Measurements from ENCODE around the gene IL24.
"Not testable (repeated sequence)": the region's sequence is repeated elsewhere in the genome, so short reads cannot be mapped to it uniquely, and the experiment has no call there.

IL24 gene, protein sequence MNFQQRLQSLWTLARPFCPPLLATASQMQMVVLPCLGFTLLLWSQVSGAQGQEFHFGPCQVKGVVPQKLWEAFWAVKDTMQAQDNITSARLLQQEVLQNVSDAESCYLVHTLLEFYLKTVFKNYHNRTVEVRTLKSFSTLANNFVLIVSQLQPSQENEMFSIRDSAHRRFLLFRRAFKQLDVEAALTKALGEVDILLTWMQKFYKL

DNA sequence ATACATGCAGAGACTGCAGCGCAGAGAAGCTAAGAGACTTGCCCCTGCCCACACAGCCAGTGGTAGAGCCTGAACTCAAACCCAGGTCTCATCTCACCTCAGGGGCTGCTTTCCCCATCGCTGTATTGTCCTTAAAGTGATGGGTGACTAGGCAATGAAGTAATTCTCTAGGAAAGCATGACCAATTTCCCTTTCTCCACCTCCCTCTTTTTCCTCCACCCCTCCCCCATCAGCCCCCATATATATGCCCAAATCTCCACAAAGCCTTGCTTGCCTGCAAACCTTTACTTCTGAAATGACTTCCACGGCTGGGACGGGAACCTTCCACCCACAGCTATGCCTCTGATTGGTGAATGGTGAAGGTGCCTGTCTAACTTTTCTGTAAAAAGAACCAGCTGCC is at the start of gene IL24:
Gene IL24, plus strand, starts transcription at position 269 of the 400 bp plus-strand sequence. CDS start 390 bp downstream, outside the sequence.
- no peak for DNase-seq

DNA sequence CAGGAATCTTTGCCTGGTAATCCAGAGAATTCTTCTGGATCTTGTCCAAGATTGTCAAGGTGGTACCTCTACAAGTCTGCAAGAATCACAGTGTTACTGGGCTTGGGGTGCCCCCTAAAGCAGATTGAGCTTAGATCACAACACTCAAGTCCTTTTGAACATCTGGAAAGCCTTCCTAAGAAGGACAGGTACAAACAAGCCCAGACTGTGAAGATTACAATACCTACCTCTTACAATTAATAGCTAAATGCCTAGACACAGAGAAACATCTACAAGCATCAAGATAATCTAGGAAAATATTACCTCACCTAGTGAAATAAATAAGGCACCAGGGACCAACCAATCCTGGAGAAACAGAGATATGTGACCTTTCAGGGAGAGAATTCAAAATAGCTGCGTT is 49.3 kb upstream of the IL24 start:
- DNase-seq, result no peak

DNA sequence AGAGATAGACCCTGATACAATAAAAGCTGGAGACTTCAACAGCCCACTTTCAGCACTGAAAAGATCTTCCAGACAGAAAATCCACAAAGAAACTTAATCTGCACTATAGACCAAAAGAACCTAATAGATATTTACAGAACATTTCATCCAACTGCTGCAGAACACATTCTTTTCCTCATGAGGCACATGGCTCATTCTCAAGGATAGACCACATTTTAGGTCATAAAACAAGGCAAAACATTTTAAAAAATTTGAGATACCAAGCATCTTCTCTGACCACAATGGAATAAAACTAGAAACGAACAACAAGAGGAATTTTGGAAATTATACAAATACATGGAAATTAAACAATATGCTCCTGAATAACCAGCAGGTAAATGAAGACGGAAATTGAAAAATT is 46.8 kb upstream of the IL24 start:
- no peak for DNase-seq

DNA sequence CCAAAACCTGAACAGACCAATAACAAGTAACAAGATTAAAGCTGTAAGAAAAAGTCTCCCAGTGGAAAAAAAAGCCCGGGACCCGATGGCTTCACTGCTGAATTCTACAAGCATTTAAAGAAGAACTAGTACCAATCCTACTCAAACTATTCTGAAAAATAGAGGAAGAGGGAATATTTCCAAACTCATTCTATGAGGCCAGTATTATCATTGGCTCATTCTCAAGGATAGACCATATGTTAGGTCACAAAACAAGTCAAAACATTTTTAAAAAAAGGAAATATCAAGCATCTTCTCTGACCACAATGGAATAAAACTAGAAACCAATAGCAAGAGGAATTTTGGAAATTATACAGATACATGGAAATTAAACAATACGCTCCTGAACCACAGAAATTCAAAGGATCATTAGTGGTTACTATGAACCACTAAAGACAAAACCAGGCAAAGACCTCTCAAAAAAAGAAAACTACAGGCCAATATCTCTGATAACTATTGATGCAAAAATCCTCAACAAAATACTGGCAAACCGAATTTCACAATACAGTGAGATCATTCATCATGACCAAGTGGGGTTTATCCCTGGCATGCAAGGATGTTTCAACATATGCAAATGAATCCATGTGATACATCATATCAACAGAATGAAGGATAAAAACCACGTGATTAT is 45.8 kb upstream of the IL24 start:
- DNase-seq, result no peak

DNA sequence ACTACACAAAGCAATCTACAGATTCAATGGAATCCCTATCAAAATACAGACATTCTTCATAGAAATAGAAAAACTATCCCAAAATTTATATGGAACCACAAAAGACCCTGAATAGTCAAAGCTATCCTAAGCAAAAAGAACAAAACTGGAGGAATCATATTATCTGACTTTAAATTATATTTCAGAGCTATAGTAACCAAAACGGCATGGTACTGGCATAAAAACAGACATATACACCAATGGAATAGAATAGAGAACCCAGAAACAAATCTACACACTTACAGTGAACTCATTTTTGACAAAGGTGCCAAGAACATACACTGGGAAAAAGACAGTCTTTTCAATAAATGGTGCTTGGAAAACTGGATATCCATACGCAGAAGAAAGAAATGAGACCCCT is 44.6 kb upstream of the IL24 start:
- DNase-seq, result not testable (repeated sequence)

DNA sequence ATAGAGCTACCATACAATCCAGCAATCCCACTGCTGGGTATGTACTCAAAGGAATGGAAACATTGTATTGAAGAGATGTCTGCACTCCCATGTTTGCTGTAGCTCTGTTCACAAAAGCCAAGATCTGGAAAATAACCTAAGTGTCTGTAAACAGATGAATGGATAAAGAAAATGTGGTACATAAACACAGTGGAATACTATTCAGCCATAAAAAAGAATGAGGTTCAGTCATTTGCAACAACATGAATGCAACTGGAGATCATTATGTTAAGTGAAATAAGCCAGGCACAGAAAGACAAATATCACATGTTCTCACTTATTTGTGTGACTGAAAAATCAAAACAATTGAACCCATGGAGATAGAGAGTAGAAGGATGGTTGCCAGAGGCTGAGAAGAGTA is 43.5 kb upstream of the IL24 start:
- not testable (repeated sequence) for DNase-seq

DNA sequence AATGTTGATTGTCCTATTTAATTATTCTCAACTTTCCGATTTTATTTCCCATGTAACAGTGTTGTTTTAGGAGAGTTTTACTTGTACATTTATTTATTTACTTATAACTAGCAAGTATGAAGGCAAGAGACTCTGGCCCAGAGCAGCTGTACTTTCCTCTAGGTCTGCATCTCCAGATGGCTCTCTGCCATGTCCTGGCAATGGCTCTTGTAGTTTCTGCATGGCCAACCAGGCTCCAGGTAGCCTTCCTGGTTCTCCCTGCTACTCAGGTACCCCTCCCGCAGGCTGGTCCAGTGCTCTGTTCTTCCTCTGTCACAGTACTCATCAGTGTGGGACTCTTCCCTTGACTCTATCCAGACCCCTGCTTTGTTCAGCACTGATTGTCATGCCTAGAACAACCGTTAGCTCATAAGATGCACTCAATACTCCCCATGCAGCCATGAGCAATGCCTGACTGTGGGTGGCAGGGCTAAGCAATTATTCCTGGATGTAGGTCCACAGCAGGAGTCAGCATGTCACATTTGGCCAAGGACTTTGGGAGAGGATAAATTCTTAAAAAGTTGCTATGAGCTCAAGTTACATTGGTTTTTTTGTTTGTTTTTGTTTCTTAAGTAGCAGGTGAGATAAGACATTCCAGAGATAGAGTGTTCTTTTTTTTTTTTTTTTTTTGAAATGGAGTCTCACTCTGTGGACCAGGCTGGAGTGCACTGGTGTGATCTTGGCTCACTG is 42.7 kb upstream of the IL24 start:
- no peak for DNase-seq

DNA sequence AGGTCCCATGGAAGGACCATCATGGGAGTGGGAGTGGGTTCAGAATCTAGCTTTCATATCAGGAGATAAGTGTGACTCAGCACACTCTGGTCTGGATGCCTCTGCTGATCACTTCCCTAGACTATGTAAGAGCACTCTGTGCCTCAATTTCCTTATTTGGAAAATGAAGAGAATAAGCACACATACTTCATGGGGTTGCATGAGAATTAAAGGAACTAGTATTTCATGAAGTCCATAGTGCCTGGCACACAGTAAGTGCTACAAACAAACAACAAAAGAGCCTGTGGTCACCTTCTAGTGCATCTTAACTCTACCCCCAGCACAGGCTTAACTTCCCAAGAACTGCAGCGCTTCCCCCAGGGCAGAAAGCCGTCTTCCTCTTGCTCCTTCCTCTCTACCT is 41.4 kb upstream of the IL24 start:
- no peak for DNase-seq

DNA sequence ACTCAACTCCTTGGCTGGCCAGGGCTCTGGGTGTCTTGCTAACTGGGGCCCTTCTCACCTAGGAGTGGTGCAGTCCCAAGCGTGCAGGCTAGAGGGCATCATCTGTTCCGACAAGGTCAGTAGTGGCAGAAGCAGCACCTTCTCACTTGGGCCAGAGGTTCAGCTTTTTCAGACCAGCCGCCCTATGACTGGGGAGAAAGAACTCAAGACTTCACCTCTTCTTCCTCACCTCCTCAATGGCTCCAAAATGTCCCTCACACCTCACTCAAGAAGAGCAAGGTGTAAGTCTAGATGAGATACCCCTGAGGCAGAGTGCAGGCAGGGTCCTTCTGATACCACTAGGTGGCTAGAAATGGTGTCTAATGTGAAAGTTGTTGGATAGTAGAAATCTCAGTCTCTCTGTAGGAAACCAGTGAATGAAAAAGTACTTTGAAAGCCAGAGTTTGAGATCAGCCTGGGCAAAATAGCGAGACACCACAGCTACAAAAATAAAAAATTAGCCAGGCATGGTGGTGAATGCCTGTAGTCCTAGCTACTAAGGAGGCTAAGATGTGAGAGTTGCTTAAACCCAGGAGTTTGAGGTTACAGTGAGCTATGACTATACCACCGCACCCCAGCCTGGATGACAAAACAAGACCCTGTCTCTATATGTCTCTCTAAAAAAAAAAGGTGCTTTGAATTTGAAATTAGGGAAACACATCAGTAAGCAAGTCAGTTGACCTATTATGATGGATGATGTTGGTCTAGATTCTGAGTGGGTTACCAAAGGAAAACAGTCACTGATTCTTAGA is 40.4 kb upstream of the IL24 start:
- DNase-seq, result no peak

DNA sequence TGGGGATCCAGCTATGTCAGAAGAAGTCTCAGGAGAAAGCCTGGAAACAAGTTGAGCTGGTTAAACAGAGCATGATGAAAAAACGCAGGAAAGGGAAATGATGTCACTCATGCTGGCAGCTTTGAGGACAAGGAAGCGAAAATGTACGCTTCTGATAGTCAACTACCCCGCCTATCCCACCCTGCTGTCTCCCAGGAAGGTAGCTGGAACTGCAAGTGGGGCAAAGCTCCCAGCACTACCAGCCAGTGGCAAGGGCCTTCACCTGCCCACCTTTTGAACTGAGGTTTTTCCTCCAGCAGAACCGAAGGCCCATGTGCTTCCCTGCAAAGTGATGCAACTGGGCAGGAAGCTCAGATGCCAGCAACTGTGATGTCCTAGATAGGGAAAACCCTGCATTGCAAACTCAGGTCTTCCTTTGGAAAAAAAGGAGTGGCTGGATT is 38.1 kb upstream of the IL24 start:
- no peak for DNase-seq

DNA sequence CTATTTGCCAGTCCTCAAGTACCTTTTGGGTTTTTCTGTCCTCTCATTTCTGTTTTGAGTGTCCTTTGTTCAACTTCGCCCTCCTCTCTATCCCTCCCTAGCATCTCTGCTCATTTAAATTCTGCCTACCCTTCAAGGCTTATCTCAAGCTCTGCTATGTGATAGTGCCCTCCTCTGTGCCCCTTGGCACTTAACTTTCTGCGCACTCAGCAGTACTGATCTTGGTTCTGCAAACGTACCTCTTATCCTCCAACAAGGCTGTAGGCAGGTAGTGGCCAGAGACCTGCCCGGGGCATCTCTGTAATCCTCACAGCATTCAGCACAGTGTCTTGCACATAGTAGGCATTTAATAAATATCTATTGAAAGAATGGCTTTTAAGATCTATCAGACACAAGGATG is 37.1 kb upstream of the IL24 start:
- DNase-seq, result no peak

DNA sequence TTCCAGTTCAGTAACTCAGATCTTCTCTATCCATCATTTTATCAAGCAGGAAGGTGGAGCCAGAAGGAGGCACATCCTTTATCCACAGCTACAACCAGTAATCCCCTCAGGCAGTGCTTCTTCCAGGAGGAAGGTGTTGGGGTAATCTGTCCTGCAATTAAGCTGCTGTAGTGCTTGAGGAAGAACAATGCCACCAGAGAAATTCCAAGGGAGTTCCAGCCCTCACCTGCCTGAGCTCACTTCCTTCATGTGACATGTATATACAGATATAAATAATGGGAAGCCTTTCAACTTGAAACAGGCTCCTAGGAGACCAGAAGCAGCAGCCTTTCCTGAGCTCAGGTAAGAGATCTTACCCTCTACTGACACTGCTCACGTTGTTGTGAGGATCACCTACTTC is 34.0 kb upstream of the IL24 start:
- no peak for DNase-seq

DNA sequence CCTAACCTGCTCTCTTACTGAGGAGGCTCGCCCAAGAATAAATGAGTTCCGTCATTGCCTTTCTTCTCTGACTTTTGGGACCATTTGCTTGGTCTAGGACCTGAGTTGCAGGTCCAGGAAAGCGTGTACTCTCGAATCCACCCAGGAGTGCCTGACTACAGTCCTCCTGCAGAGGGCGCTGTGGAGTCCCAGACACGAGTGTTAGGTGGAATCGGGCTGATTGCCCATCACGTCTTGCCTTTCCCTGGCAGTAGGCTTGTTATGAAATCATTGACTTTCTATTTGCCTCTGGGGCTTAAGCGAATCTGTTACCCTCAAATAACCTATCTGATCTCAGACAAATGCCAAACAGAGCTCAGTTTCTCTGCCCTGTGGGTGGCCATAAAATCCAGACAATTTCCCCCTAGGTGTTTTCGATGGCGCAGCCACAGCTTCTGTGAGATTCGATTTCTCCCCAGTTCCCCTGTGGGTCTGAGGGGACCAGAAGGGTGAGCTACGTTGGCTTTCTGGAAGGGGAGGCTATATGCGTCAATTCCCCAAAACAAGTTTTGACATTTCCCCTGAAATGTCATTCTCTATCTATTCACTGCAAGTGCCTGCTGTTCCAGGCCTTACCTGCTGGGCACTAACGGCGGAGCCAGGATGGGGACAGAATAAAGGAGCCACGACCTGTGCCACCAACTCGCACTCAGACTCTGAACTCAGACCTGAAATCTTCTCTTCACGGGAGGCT is 32.1 kb upstream of the IL24 start, which contains the start of gene IL20:
Gene IL20, plus strand, starts transcription at position 685 of the 733 bp plus-strand sequence. CDS start 230 bp downstream, outside the sequence.
- peak; percentile 2 for DNase-seq

DNA sequence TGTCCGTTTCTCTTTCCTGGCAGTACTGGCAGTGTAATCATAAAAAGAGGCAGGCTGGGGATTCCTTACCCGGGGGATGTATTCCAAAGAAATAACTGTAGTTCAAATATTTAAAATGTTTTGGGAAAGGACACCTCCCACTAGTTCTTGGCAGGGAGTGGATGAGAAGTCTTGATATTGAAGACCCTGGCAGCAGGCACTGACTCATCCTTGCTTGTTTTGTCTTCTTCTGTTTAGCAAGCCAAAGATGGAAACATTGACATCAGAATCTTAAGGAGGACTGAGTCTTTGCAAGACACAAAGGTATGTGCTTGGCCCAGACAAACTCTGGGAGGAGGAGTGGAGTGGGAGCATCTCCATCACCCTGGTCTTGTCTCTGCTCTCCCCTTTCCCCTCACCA is 31.2 kb upstream of the IL24 start:
- DNase-seq, result no peak

DNA sequence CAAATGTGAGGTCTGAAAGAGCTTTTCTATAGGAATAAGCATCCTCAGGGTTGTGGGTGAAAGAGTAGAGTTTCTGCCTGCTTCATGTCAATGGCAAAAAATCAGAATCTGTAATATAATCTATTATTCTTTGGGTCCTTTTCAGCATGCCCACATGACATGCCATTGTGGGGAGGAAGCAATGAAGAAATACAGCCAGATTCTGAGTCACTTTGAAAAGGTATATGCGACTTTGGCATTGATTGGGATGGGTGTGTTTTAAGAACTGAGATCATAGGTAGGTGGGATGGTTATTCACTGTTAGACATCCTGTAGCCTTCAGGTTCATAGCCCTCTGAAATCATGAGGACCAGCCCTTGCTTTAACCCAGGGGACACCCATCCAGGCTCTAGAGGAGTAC is 30.0 kb upstream of the IL24 start:
- no peak for DNase-seq

DNA sequence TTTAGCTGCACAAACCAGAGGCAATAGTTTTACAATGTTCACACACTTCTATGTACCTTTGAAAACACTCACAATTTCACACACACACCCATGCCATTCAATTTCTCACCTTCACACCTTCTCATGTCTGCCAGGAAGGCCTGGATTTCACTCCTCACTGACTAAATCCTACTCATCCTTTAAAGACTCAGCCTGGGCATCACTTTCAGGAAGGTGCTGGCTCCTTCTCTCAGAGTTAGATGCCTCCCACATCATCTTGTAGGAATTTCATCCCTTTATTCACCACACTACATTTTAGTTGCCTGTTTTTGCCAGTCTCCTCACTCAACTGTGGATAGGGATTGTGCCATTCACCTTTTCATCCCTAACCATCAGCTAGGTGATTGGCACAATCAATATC is 29.5 kb upstream of the IL24 start:
- no peak for DNase-seq

DNA sequence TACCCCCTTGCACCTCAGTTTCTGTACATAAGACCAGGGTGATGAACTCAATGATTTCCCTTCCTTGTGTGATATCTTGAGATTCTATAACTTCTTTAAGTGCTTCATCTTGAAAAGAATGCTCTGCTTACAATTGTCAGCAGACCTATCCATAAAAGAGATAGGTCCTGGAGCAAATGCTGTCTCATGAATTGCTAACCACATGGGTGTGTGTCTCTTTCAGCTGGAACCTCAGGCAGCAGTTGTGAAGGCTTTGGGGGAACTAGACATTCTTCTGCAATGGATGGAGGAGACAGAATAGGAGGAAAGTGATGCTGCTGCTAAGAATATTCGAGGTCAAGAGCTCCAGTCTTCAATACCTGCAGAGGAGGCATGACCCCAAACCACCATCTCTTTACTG is 29.0 kb upstream of the IL24 start:
- DNase-seq, result no peak

DNA sequence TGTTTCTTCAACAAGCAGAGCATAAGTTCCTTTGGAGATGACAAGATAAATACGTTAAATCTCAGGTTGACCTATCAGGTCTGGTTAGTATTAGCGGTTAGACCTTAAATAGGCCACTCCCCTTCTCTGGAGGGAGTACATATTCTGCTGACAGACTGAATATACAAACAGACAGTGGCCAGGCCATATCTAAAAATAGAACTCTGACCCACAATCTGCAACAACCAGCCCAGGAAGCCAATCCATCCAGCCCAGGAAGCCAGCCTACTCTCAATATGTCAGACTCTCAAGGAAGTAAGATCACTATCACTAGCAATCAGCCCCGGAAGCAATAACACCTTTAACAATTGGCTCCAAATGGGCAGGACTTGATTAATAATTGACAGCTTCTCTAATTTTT is 25.1 kb upstream of the IL24 start:
- no peak for DNase-seq

DNA sequence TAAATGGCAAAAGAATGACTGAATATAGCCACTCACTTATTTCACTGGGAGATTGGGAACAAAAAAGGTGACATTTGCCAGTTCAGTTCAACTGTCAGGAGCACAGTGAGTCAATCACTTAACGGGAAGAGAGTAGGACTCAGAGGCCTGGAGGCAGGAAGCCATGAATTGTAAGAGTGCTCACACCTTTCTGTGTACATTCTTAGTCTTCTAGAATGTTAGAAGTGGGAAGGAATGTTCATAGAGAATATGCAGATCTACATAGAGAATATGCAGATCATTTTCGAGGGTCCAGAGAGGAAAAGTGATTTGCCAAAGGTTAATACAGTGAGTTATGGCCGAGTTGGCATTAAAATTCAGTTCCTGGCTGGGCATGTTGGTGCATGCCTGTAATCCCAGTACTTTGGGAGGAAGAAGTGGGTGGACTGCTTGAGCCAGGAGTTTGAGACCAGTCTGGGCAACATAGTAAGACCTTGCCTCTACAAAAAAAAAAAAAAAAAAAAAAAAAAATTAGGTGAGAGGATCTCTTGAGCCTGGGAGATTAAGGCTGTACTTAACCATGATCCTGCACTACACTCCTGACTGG is 23.5 kb upstream of the IL24 start:
- no peak for DNase-seq

DNA sequence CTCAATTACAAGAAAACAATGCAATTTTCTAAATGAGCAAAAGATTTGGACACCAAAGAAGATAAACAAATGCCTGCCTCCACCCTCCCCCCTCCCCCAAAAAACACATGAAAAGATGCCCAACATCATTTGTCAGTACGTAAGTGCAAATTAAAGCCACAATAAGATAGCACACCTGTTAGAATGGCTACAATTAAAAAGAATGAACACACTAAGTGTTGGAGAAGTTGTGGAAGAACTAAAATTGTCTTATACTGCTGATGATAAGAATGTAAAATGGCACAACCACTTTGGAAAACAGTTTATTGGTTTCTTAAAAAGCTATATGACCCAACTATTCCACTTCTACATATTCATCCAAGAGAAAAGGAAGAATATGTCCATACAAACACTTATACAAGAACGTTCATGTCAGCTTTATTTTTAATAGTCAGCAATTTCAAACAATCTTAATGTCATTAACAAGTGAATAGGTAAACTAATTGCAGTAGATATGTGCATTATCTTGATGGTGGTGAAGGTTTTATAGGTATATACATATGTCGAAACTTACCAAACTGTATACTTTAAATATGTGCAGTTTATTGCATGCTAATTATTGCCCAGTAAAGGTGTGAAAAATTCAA is 21.4 kb upstream of the IL24 start:
- DNase-seq, result no peak

DNA sequence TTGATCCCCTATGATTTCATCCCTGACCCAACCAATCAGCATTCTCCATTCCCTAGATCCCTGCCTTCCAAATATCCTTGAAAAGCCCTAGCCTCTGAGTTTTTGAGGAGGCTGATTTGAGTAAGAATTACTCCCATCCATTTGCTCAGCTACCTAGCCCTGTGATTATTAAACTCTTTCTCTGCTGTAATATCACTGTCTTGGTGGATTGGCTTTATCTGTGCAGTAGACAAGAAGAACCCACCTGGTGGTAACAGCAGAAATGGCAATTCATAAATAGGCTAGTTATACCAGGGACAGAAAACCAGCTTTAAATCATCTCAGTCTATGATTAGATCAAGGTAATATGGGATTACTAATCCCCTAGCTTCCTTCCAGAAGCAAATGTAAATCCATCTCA is 18.8 kb upstream of the IL24 start:
- DNase-seq, result no peak

DNA sequence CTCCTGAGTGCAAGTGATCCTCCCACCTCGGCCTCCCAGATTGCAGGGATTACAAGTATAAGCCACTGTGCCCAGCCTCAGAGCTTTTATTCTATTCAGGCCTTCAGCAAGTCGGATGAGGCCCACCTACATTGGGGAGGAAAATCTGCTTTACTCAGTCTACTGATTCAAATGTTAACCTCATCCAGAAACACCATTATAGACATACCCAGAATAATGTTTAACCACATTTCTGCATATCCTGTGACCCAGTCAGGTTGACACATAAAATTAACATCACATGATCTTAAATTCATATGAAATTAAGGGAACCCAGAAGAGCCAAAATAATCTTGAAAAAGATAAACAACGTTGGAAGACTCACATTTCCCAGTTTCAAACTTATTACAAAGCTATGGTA is 16.9 kb upstream of the IL24 start:
- DNase-seq, result no peak

All from NCI-H526 treated with DMSO at 0.1 percent for 48 hours (cell line).